HG02840 (cell line): ENCODE data around the gene PIPOX.

Experiments used
- ATAC-seq: cut with Tn5 transposase; IDR thresholded peaks from one replicate; pipeline ENCODE4 v1.9.1; 2021; ENCODE audit warnings: mild to moderate bottlenecking, moderate library complexity, moderate number of reproducible peaks; ENCODE audit not compliant: unreplicated experiment, low FRiP score

The PIPOX gene

DNA sequence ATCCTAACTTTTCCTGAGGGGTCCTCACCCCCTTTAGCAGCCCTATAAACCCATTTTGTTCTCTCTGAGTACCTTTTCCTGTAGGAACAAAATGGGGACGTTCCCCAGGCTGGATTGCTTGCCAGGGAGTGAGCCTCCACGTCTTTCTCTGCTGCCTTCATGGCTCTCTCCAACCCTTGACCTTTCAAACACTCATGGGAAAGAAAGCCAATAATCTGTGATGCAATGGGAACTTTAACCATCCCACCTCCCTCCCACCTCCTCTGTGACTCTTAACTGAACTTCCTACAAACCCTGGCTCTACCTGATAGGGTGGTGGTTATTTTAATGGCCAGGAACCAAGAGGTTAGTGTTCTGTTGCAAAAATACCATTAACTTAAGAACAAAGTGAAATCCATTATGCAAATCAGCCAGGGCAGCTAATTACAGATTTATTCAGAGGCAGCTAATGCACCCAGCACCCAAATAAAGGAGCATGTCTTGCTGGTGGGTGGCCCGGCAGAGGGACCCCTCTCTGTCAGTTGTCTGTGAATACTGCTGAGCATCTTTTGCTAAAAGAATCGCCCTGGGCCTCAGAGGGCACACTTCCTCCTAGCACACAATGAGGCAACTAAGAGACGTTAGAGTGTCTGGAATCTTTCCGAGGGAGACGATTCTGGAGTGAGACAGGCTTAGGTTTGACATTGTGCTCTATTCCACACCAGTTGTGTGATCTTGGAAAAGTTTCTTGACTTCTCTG lies 3.0 kb downstream of the PIPOX start:
- ATAC-seq: no peak

DNA sequence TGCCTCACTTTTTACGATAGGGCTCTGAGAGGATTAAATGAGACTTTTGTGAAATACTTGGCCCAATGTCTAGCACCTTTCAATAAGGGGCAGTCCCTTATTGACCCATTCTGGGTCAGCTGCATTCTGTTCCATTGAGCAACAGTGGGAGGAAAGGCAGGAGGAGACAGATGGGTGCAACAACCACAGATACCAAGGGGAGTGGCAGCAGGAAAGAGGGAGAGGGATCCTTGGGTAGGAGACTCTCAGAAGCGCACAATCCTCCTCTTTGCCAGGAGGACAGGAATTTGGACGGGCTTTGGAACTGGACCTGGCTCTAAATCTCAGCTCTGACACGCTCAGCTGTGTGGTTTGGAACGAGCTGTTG lies 3.5 kb downstream of the PIPOX start:
- no peak for ATAC-seq

DNA sequence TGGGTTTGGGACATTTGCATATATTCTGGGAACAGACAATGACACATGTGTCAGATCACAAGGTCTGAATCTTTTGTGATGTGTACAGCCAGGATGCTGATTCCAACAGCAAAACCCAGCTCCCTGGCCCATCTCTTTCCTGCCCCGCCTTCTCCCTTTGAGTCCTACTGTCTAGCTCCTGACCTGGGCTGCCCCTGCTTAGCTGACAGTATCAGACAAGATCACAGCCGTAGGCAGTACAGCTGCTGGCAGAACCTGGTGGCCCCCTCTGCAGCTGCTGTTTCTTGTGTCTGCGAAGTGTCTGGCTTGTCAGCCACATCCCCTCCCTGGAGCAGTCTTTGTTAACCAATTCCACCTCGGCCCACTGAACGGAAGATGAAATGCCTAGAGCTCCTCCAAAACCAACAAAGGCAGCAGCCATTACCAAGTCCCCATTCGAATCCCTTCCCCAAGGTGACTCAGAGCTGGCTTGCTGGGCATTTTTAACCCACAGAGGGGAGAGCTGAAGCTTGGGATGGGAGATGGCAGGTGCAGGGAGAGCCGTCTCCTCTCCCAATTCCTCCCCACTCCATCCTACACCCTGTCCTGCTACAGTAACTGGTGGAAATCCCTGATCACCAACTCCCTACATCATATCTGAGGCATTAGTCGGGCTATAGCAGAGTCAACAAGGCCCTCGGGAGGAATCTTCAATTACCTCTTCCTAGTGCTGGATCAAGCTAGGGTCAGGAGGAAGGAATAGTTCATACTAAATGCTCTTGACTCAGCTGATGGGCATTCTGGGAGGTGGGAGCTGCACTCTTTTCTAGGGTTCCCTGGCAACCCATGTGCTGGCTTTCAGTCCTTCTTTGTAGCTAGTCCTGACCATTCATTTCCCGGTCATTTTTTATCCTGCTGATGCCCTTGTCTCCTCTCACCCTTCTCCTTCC lies 5.8 kb downstream of the PIPOX start:
- ATAC-seq: no peak

DNA sequence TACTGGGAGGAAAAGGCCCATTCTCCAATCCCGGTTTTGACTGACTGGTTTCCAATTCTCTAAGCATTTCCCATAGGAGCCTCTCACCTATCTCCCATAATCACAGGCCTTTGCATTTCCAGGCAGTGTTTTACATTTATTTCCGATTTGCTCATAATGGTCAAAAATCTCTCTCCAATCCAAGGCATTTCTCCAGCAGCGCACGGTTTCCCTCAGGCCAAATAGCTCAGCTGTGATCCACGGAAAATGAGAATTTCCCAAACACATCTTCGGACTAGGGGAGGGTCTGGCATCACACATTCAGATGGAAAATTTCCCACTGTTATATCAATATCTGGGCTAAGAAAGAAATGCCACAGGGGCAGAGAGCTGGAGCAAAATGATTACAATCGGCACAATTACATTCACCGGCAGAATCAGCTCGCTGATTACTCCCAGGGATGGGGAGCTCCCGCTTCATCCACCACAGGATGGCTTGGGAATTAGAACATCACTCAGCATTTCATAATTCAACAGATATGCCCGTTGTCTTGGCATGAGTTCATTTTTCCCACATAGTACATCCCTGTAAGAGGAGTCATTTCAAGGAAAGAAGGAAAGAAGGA lies 6.7 kb downstream of the PIPOX start:
- ATAC-seq: no peak

DNA sequence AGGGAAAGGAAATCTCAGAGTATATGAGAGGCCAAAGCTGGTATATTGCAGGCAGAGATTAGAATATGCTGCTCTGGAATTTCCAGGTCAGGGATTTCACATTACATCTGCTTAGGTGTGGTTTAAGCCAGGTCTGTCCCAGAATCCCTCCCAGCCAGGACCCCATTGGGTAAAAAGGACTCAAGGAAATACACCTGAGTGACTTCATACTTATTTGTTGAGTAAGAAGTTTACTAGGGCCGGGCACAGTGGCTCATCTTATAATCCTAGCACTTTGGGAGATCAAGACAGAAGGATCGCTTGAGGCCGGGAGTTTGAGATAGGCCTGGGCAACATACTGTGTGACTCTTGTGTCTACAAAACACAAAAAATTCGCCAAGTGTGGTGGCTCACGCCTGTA lies 7.2 kb downstream of the PIPOX start:
- no peak for ATAC-seq

DNA sequence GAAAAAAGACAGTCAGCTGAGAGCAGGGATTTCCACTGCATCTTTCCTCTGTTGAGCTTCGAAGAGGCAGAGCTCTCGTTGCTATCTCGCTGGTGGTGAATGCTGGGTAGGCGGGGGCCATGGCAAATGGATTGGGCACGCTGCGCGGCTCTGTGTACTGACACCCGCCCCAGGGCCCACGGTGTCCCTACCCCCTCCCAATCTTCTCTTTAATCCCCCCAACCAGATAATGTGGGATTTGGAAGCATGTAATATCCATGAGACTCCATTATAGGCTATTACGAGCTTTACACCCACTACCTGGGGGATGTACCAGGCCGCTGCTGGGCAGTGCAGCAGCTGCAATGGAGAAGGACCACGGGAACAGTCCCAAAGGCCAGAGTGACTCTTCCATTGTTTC lies 8.3 kb downstream of the PIPOX start:
- ATAC-seq: no peak

DNA sequence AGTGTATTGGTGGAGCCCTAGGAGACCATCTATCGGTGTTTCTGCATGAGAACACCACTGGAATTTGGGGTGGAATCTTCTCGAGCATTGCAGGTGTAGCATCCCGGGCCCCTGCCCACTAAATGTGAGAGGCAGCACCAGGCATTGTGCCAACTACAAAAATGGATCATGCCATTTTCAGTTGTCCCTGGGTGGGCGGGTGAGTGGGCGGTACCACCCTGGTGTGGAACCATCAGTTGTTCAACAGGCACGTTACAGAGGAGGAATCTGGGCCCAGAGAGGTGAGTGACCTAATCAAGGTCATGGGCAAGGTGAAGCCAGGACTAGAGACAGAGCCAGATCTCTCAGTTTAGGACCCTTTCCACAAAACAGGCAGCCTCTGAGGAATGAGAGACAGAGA lies 8.8 kb downstream of the PIPOX start:
- ATAC-seq: no peak

DNA sequence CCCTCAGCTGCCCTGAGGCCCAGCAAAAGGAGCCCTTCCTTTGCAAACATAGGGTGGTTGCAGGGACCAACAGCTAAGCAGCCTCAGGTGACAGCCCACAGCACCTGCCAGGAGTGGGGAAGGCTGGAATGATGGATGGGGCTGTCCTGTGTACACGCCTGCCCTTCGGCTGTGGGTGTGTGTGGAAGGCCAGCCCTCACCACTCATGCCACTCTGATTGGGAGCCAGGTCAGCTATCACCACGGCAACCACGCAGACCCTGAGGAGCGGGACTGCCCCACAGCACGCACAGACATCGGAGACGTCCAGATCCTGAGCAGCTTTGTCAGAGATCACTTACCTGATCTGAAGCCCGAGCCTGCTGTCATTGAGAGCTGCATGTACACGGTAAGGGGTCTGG lies 11.9 kb downstream of the PIPOX start:
- no peak for ATAC-seq

DNA sequence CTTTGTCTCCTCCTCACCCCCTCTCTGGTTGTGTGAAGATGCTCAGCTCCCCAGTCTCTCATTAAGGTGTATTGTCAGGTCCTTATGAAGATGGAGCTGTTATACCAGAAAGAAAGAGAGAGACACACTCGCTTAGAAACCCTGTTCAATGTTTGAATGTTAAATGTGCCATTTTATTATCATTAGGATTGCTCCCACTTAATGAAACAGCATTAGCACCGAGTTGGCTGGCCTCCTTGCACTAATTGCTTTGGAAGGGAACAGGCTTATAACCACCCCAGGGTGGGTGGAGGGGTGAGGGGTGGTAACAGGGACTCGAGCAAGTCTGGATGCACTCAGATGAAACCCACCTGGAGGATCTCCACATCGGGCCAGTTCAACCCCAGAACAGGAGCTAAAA lies 14.4 kb downstream of the PIPOX start:
- no peak for ATAC-seq

DNA sequence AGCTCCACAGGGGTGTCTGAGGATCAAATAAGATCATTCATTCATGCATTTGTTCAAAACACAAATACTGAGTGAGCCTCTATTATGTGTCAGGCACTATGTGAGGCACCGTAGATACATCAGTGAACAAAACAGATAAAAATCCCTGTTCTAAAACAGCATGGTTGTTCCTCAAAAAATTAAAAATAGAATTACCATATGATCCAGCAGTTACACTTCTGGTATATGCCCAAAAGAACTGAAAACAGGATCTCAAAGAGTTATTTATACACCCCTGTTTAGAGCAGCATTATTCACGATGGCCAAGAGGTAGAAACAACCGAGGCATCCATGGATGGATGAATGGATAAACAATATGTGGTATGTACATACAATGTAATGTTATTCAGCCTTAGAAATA lies 15.4 kb downstream of the PIPOX start:
- ATAC-seq: no peak

DNA sequence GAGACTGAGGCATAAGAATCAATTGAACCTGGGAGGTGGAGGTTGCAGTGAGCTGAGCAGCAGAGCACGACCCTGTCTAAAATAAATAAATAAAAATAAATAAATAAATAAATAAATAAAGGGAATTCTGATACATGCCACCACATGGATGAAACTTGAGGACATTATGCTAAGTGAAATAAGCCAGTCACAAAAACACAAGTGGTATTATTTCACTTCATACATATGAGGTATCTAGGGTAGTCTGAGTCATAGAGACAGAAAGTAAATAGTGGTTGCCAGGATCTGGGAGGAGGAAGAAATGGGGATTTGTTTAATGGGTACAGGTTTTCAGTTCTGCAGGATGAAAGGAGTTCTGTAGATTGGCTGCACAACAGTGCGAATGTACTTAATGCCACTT lies 16.3 kb downstream of the PIPOX start:
- no peak for ATAC-seq

DNA sequence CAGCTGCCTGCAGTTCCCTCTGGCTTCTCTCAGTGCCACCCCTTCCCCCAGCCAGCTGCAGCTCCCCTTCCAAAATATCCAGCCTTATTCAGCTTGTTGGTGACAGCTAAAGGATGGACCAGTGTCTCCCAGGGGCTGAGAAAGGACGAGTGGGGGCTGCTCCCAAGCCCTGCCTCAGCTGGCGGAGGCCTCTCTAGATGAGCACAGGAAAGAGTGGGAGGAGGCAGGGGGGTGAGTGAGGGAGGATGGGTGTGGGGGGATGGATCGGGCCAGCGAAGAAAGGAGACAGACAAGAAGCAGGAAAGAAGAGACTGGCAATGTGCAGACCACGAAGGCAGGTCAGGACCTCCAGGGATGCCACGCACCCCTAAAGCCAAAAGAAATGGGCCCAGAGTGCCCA lies 17.5 kb downstream of the PIPOX start:
- ATAC-seq: no peak

DNA sequence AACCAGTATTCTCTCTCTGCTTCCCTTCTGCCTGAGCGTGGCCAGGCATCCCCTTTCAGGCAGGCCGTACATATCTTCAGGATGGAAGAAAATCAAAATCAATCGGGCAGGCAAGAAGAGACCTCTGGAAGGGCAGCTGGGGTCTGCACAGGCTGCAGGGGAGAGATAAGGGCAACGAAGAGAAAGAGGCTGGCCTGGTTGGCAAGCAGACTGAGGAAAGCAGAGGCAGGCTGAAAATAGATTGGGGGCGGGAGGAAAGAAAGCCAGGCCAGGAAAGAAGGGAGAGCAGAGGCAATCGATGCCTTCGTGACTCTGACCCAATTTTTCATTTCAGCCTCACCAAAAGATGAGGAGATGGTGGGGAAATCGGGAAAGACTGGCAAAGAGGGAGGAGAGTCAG lies 18.1 kb downstream of the PIPOX start:
- no peak for ATAC-seq

DNA sequence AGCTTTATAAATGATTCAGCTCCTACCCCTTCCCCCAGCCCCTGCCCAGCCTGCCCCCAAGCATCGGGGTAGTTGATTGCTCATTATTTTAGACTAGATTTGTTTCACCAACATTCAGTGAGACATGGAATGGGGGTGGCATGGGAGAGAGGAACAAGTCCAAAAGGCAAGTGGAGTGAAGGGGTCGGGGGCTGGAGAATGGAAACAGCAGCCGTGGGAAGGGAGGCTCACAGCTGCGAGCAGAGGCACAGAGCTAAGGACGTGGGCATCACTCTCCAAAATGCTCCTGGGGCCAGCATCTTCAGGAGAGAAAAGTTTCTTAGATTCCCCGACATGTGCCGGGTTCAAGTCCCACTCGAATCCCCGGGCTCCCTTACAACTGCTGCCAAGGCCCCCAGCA lies 19.3 kb downstream of the PIPOX start:
- no peak for ATAC-seq

DNA sequence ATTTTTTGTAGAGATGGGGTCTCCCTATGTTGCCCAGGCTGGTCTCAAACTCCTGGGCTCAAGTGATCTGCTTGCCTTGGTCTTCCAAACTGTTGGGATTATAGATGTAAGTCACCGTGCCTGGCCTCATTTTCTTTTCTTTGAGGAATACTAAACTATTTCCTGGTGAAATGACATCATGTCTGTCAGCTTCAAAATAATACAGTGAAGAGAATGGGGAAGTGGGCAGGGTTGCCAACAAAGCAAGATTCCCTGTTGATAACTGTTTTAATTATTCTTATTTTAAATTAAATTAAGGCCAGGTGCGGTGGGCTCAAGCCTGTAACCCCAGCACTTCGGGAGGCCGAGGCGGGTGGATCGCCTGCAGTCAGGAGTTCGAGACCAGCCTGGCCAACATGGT lies 21.1 kb downstream of the PIPOX start:
- ATAC-seq: no peak

DNA sequence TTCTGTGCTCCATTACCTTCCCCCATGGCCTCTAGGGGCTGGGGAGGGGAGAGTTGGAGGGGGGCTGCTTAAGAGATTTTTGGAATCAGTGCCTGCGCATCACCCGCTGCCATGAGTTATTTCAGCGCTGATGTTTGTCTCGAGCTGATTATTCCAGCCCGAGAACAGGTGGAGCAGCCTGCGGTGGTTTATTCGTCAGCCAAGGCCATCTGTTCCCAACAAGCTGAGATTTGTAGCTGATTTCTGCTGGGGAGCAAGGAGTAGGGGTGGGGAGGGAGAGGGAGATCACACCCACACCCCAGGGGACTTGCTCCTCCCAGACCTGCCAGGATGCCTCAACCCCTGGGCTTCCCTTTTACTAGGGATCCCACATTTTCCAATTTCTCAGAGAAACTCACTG lies 23.1 kb downstream of the PIPOX start:
- ATAC-seq: no peak

DNA sequence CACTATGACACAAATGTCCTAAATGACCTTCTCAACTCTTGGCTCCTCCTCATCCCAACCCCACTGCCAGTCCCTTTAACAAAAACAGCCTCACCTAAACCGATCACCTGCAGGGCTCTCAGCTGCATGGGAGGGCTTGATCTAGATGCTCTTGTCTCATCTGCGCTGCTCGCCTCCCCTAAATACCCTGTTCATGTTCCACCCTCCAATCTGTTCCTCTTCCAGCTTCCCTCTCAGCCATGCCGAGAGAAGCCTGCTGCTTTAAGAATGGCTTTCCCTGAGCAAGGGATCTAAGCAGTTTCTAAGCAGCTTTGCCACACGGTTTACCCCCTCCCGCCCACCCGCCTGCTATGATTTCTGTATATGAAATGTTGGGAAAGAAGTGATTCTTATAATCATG lies 23.7 kb downstream of the PIPOX start:
- no peak for ATAC-seq

DNA sequence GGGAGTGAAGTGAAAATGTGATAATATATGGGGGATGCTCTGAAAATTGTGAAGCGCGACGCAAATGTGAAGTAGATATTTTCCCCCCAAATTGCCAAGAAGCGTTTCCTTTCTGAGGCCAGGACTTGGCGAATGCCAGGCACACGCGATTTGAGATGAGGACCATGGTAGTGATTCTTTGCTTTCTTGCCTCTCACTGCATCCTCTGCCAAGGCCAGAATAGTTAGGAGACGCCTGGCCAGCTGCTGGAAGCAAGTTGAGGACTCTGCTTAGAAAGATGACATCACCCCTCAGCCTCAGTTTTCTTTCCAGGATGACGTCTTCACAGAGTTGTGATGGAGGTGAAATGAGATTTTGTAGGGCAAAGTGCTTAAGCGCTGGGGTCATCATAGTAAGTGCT lies 25.9 kb downstream of the PIPOX start:
- no peak for ATAC-seq

DNA sequence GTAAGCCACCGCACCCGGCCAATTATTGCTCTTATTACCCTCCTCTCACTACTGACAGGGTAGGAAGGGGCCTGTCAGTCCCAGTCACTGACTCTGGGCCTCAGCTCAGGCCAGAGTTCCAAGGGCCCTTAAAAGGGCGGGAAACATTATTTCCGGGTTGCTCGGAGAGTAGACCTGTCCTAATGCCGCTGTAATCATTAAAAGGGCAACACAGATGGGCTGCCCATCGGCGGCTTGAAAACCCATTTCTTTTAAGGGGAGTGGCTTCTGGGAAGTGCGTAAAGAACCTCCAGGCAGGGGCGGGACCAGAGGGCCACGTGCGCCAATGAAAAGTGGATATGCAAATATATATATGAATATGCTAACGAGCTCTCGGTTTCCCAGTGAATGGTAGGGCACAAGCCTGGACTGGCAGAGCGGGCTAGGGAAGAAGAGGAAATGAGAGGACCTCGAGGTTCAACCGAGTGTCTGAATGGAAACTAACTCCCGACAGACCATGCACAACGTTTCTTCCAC lies 26.6 kb downstream of the PIPOX start:
- ATAC-seq: no peak

DNA sequence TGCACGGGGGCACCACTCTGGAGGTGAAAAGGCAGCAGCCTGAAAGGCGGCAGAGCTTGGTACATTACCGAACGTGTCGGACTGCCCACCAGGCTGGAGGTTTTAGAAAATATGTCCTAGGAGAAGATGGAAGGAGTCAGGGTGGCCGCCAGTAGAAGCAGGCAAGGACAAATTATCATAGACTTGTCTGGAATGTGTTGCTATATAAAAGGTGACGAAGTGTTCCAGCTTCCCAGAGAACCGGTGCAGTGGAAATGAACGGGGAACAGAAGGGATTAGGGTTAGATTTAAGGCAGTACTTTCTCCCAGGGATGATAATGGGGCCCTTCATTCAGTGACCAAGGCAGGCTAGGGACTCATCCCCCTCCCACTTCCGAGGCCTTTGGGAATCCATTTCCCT lies 27.4 kb downstream of the PIPOX start:
- ATAC-seq: no peak

DNA sequence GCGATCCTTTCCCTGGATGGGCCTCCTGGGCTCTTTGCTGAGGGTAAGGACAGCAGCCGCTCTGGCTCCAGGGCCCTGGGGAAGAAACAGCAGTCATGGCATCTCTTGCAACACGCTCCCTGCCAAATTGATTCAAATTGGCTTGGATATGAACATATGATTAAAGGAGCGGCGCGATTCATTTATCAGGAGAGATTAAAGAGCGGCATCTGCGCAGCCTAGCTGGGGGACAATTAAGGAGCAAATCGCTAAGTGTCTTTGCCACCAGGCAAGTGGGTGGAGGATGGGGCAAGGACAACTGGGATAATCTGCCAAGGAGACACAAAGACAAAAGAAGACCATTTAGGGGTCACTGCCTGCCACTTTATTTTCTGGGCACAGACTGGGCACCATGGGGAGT lies 27.8 kb downstream of the PIPOX start:
- no peak for ATAC-seq
